CD4-positive, alpha-beta T cell (primary cell): Measurements from ENCODE around the gene ZFYVE21. TPM values are rescaled to one million over a fixed set of nuclear protein-coding genes. Genes with fewer than 3 reads are reported as not detected.

Source experiments
- ATAC-seq: fragments of 200-7000 bp; cut with Tn5 transposase; one replicate; pipeline ENCODE4 v1.10.0; 2022; ENCODE audit warnings: mild to moderate bottlenecking; ENCODE audit not compliant: poor library complexity
- CTCF ChIA-PET: fragments of 350-600 bp; sonication (Branson Sonifier 250); formaldehyde crosslinking; loops from one replicate; lab custom pipeline; 2021; ENCODE audit warnings: antibody characterized with exemption, inconsistent platforms; lab: Charles Lee
- POLR2A ChIA-PET: fragments of 350-600 bp; sonication (Branson Sonifier 250); formaldehyde crosslinking; loops from one replicate; lab custom pipeline; 2021; ENCODE audit warnings: antibody characterized with exemption, inconsistent platforms; lab: Charles Lee
- DNase-seq, 14 experiments: peaks; one replicate each; pipeline ENCODE4 v3.0.0-alpha.2; 2013 to 2020; ENCODE audit warnings: mixed read lengths in 2 of 14
- H3K27ac ChIP-seq, 2 donors: one replicate each; pipeline versions ENCODE4 v1.5.1 to v1.7.0; 2013; ENCODE audit warnings: low read length in 2 of 2, low read depth in 1 of 2, mild to moderate bottlenecking in 1 of 2
- H3K27me3 ChIP-seq, 2 experiments: 1 replicate in 1 of 2; 2 replicates in 1 of 2; pipeline versions ENCODE4 v1.6.1 to v1.7.0; 2013; ENCODE audit warnings: low read length in 2 of 2, control low read depth in 1 of 2, mild to moderate bottlenecking in 1 of 2, moderate library complexity in 1 of 2; ENCODE audit not compliant: insufficient read depth in 2 of 2, control insufficient read depth in 1 of 2
- H3K36me3 ChIP-seq: one replicate; pipeline ENCODE4 v1.6.1; 2013; ENCODE audit warnings: low read length, control low read depth; ENCODE audit not compliant: insufficient read depth
- H3K4me1 ChIP-seq: one replicate; pipeline ENCODE4 v1.6.1; 2013; ENCODE audit warnings: low read length, control low read depth; ENCODE audit not compliant: insufficient read depth
- H3K4me3 ChIP-seq: one replicate; pipeline ENCODE4 v1.5.1; 2013; ENCODE audit warnings: mild to moderate bottlenecking, low read length, moderate library complexity
- H3K9me3 ChIP-seq, 2 experiments: 1 replicate in 1 of 2; 2 replicates in 1 of 2; pipeline versions ENCODE4 v1.6.1 to v1.7.0; 2013; ENCODE audit warnings: low read length in 2 of 2, mild to moderate bottlenecking in 2 of 2, control low read depth in 1 of 2, moderate library complexity in 1 of 2; ENCODE audit not compliant: control insufficient read depth in 1 of 2, insufficient read depth in 1 of 2
- H3K27ac Mint-ChIP-seq: one replicate; pipeline ENCODE4 v1.8.0; 2020; ENCODE audit warnings: mixed read lengths
- H3K27me3 Mint-ChIP-seq: one replicate; pipeline ENCODE4 v1.8.0; 2021; ENCODE audit warnings: mixed read lengths
- H3K36me3 Mint-ChIP-seq: one replicate; pipeline ENCODE4 v1.8.0; 2021; ENCODE audit warnings: low read depth, mixed read lengths
- H3K4me1 Mint-ChIP-seq: one replicate; pipeline ENCODE4 v1.8.0; 2021; ENCODE audit warnings: low read depth, mixed read lengths
- H3K4me3 Mint-ChIP-seq: one replicate; pipeline ENCODE4 v1.8.0; 2020; ENCODE audit warnings: mild to moderate bottlenecking, mixed read lengths
- H3K9me3 Mint-ChIP-seq: one replicate; pipeline ENCODE4 v1.8.0; 2020; ENCODE audit warnings: mixed read lengths
- intact Hi-C, 2 experiments: fragments of 100-400 bp; cut with DNase I in 1 of 2; cut with micrococcal nuclease in 1 of 2; formaldehyde crosslinking; loops; one replicate each; pipeline versions ENCODE4 v1.15.1 to v1.9.0; 2023 to 2025; cut with DNase I, micrococcal nuclease
- total RNA-seq, 174 experiments: library from RNA in 2 of 174; stranded (reverse) in 2 of 174; gene quantifications; one replicate each; pipeline ENCODE4 v1.2.3 and lab custom pipeline; 2021 to 2026
- TF ChIP-seq, protein P1 (sequence below): fragments of 200-600 bp; IDR thresholded peaks from one replicate; pipeline ENCODE4 v1.8.0; 2022; ENCODE audit warnings: antibody characterized with exemption, mild to moderate bottlenecking

ZFYVE21 gene
- total RNA-seq, 2 experiments from 2014 or later = 2.6 to 3.0 TPM

DNA sequence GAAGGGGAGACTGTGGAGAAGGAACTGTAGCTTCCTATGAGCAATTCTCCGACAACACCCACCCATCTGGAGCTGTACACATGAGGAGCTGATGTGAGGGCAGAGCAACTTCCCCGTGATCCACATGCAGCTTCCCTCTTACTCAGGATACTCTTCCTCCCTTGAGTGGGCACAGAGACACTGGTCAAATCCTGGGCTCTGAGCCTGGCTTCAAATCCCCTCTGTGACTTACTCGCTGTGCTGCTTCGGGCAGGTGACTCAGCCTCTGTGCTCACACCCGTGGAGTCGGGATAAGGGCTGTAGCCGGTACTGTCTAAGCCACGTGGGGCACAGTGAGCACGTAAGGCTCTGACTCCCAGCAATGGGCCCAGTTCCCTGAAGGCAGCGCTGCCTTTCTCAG, 31.1 kb downstream of the ZFYVE21 start:
- H3K27ac Mint-ChIP-seq = no peak overlapping the region
- no peaks in the 10 kb centered on the region for H3K9me3 Mint-ChIP-seq
- no peaks in the 10 kb centered on the region for H3K27me3 Mint-ChIP-seq
- POLR2A ChIA-PET = no interaction called here
- H3K4me3 Mint-ChIP-seq = no peak overlapping the region
- Histone ChIP-seq H3K36me3 (peaks cover 14% of the 10 kb centered on the region), H3K9me3 (no peaks in the 10 kb centered on the region), H3K27me3 (no peaks in the 10 kb centered on the region), H3K4me3 (no peak overlapping the region), H3K27ac (no peak overlapping the region), H3K4me1 (peaks cover 12% of the 10 kb centered on the region)
- CTCF ChIA-PET = no interaction called here
- TF ChIP-seq, protein P1, sequence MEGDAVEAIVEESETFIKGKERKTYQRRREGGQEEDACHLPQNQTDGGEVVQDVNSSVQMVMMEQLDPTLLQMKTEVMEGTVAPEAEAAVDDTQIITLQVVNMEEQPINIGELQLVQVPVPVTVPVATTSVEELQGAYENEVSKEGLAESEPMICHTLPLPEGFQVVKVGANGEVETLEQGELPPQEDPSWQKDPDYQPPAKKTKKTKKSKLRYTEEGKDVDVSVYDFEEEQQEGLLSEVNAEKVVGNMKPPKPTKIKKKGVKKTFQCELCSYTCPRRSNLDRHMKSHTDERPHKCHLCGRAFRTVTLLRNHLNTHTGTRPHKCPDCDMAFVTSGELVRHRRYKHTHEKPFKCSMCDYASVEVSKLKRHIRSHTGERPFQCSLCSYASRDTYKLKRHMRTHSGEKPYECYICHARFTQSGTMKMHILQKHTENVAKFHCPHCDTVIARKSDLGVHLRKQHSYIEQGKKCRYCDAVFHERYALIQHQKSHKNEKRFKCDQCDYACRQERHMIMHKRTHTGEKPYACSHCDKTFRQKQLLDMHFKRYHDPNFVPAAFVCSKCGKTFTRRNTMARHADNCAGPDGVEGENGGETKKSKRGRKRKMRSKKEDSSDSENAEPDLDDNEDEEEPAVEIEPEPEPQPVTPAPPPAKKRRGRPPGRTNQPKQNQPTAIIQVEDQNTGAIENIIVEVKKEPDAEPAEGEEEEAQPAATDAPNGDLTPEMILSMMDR = no peak
- H3K36me3 Mint-ChIP-seq = peaks cover 33% of the 10 kb centered on the region
- DNase-seq = no peak
- H3K4me1 Mint-ChIP-seq = peaks cover 11% of the 10 kb centered on the region
- no peak for ATAC-seq
- intact Hi-C loops = no loop called here

DNA sequence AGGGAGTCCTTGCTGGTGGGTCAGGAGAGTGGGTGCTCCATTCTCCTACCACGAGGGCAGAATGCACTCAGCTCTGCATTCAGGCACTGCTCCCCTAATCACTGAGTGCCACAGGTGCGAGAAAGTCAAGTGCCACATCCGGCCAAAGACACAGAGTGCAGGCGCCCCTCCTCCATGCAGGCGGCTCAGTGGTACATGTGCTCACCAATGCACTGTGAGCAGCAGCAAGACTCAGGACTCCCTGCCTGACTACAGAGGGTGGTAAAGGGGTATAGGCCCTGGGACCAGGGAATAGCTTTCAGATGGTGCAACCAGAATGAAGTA, 32.9 kb downstream of the ZFYVE21 start:
- no peaks in the 10 kb centered on the region for H3K27me3 ChIP-seq
- H3K27ac Mint-ChIP-seq = peak overlapping the region; percentile 89
- H3K4me1 ChIP-seq = peaks cover 12% of the 10 kb centered on the region
- H3K36me3 Mint-ChIP-seq = peaks cover 33% of the 10 kb centered on the region
- H3K27me3 Mint-ChIP-seq = no peaks in the 10 kb centered on the region
- H3K4me3 ChIP-seq = no peak overlapping the region
- ChIA-PET POLR2A (interaction anchor here (0.5 to 1.2 kb wide), 3 partner anchors 12 to 33 kb away, joined by 3 read pairs; partner anchors contain the start of genes XRCC3 and ZFYVE21), CTCF (interaction anchor here (0.6 kb wide), 1 partner anchor 68 kb away, joined by 3 read pairs; no protein-coding TSS in a partner anchor)
- no peak overlapping the region for H3K4me3 Mint-ChIP-seq
- H3K27ac ChIP-seq = no peak overlapping the region
- TF ChIP-seq, protein P1 = no peak
- DNase-seq (peak; percentile 20 to 76 (median 46)), ATAC-seq (peak; percentile 99)
- no peaks in the 10 kb centered on the region for H3K9me3 ChIP-seq
- H3K36me3 ChIP-seq = peaks cover 14% of the 10 kb centered on the region
- no peaks in the 10 kb centered on the region for H3K9me3 Mint-ChIP-seq
- peaks cover 11% of the 10 kb centered on the region for H3K4me1 Mint-ChIP-seq
- intact Hi-C loops = no loop called here

DNA sequence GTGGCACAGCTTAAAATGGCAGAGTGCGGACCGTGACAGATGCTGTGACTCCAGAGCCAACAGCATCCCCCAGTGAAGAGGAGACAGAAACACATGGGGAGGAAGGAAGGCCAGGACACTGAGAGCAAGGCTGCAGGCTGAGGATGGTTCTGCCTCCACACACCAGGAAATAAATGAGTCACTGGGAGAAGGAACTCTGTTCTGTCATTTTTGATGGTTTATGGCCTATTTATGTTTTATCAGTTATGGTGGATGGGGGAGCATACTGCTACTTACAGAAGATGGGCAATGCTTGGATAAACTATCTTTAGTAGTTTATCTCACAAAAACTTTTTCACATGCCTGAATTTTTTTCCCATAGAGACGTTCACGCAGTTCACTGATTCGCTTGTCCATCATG, 33.8 kb downstream of the ZFYVE21 start:
- Histone ChIP-seq H3K36me3 (peaks cover 10% of the 10 kb centered on the region), H3K27me3 (no peaks in the 10 kb centered on the region)
- peaks cover 11% of the 10 kb centered on the region for H3K4me1 Mint-ChIP-seq

More for the DNA sequence above, 33.8 kb downstream of the ZFYVE21 start:
- TF ChIP-seq, protein P1 = no peak
- ChIA-PET CTCF (no interaction called here), POLR2A (no interaction called here)
- ATAC-seq = no peak
- H3K27ac Mint-ChIP-seq = no peak overlapping the region
- H3K36me3 Mint-ChIP-seq = peaks cover 28% of the 10 kb centered on the region
- H3K9me3 ChIP-seq = no peaks in the 10 kb centered on the region
- no peak overlapping the region for H3K4me3 Mint-ChIP-seq
- H3K27me3 Mint-ChIP-seq = no peaks in the 10 kb centered on the region
- peaks cover 12% of the 10 kb centered on the region for H3K4me1 ChIP-seq
- intact Hi-C loops = no loop called here
- H3K9me3 Mint-ChIP-seq = no peaks in the 10 kb centered on the region
- no peak for DNase-seq
- no peak overlapping the region for H3K27ac ChIP-seq
- H3K4me3 ChIP-seq = no peak overlapping the region
